ENCODE measurements around the gene ZXDA.

DNA sequence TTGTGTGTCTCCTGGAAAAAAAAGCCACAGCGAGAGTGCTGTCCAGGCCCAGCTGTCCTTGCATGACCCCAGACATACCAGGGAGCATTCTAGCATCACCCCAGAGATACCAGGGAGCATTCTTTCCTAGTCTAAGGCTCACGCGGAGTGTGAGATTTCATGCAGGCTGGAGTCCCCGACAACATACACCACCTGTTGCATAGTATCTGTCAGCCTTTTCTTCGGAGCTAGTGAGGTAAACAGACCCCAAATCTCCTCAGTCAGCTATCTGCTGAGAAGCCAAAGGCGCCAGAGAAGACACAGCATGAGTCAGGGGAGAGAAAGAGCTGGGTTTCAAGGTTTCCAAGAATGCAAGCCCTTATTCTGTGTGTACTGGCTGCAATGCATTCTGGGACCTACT lies 23.1 kb upstream of the ZXDA start:
- no peak for TF ChIP-seq EZH2 (IDR thresholded peaks at IDR 0.05; ENCODE audit: borderline replicate concordance, low read depth, low read length, severe bottlenecking)
- TF ChIP-seq, protein P1, sequence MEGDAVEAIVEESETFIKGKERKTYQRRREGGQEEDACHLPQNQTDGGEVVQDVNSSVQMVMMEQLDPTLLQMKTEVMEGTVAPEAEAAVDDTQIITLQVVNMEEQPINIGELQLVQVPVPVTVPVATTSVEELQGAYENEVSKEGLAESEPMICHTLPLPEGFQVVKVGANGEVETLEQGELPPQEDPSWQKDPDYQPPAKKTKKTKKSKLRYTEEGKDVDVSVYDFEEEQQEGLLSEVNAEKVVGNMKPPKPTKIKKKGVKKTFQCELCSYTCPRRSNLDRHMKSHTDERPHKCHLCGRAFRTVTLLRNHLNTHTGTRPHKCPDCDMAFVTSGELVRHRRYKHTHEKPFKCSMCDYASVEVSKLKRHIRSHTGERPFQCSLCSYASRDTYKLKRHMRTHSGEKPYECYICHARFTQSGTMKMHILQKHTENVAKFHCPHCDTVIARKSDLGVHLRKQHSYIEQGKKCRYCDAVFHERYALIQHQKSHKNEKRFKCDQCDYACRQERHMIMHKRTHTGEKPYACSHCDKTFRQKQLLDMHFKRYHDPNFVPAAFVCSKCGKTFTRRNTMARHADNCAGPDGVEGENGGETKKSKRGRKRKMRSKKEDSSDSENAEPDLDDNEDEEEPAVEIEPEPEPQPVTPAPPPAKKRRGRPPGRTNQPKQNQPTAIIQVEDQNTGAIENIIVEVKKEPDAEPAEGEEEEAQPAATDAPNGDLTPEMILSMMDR (IDR thresholded peaks at IDR 0.05; ENCODE audit: borderline replicate concordance, extremely low read depth, low read length, poor library complexity, severe bottlenecking): no peak
